Measurements from ENCODE around the gene ANKLE1.
A peak's percentile ranks its signal among the peaks of the same experiment; 100 is the strongest.

Gene ANKLE1

DNA sequence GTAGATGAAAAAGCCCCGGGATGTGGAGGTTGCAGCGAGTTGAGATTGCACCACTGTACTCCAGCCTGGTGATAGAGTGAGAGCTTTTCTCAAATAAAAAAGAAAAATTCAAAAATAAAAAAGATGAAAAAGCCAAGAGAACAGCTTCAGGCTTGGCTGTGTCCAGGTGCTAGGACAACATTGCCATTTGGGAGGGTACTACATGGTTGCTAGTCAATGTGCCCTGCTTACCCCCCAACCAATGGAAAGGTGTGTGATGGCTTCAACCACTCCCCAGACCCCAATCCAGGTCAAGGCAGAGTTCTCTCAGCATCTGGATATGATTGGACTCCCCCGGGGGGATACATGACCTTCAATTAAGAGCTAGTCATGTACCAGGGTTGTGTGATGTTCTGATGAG, 2.3 kb upstream of the ANKLE1 start (continued):
- TF ChIP-seq, protein P1, sequence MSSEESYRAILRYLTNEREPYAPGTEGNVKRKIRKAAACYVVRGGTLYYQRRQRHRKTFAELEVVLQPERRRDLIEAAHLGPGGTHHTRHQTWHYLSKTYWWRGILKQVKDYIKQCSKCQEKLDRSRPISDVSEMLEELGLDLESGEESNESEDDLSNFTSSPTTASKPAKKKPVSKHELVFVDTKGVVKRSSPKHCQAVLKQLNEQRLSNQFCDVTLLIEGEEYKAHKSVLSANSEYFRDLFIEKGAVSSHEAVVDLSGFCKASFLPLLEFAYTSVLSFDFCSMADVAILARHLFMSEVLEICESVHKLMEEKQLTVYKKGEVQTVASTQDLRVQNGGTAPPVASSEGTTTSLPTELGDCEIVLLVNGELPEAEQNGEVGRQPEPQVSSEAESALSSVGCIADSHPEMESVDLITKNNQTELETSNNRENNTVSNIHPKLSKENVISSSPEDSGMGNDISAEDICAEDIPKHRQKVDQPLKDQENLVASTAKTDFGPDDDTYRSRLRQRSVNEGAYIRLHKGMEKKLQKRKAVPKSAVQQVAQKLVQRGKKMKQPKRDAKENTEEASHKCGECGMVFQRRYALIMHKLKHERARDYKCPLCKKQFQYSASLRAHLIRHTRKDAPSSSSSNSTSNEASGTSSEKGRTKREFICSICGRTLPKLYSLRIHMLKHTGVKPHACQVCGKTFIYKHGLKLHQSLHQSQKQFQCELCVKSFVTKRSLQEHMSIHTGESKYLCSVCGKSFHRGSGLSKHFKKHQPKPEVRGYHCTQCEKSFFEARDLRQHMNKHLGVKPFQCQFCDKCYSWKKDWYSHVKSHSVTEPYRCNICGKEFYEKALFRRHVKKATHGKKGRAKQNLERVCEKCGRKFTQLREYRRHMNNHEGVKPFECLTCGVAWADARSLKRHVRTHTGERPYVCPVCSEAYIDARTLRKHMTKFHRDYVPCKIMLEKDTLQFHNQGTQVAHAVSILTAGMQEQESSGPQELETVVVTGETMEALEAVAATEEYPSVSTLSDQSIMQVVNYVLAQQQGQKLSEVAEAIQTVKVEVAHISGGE (tag by site-specific recombination; conservative IDR thresholded peaks at IDR 0.05; ENCODE audit: low read depth), result no peak
- TF ChIP-seq, protein P2, sequence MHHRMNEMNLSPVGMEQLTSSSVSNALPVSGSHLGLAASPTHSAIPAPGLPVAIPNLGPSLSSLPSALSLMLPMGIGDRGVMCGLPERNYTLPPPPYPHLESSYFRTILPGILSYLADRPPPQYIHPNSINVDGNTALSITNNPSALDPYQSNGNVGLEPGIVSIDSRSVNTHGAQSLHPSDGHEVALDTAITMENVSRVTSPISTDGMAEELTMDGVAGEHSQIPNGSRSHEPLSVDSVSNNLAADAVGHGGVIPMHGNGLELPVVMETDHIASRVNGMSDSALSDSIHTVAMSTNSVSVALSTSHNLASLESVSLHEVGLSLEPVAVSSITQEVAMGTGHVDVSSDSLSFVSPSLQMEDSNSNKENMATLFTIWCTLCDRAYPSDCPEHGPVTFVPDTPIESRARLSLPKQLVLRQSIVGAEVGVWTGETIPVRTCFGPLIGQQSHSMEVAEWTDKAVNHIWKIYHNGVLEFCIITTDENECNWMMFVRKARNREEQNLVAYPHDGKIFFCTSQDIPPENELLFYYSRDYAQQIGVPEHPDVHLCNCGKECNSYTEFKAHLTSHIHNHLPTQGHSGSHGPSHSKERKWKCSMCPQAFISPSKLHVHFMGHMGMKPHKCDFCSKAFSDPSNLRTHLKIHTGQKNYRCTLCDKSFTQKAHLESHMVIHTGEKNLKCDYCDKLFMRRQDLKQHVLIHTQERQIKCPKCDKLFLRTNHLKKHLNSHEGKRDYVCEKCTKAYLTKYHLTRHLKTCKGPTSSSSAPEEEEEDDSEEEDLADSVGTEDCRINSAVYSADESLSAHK (tag by site-specific recombination; IDR thresholded peaks at IDR 0.05), result no peak

DNA sequence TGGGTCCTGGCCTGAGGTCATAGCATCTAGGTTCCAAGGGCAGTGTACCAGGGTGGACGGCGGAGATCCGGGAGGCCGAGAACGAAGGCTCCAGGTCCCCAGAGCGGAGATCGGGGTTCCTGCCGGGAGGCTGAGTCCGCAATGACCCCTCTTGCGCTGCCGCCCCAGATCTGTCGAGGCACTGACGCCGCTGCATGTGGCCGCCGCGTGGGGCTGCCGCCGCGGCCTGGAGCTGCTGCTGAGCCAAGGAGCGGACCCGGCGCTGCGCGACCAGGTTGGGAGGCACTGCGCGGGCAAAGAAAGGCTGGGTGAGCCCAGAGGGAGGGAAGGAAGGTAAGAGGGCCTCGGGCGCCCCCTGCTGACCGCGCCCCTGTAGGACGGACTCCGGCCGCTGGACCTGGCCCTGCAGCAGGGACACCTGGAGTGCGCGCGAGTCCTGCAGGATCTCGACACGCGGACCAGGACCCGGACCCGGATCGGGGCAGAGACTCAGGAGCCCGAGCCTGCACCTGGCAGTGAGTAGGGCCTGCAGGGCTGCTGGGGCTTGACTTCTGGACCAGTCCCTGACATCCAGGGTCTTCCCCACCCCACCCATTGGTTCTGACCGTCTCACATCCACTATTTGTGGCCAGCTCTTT, 906 bp downstream of the ANKLE1 start:
- no peak overlapping the region for H3K4me3 ChIP-seq (ENCODE audit: low read depth, low read length)
- POLR2A ChIA-PET, result interaction anchor here (1.0 kb wide), 1 partner anchor 16 kb away, joined by 3 read pairs; the partner anchor contains the start of gene BABAM1
- H3K4me1 ChIP-seq (ENCODE audit: control insufficient read depth, insufficient read depth, low read length), result no peaks in the 10 kb centered on the region
- no peak overlapping the region for H3K27ac ChIP-seq (ENCODE audit: extremely low read depth, low read depth, low read length)
- peaks cover 0 to 9% of the 10 kb centered on the region in 2 experiments; a peak in 2 of 3 replicates for H3K36me3 ChIP-seq (ENCODE audit: control insufficient read depth in 2 of 2, insufficient read depth in 1 of 2, low read length in 2 of 2)
- no peaks in the 10 kb centered on the region for H3K9me3 ChIP-seq (ENCODE audit: control insufficient read depth, insufficient read depth, low read depth, low read length)
- CTCF ChIA-PET, result interaction anchor here (0.5 to 4.1 kb wide), 28 partner anchors 9 to 1202 kb away, joined by 3 to 37 read pairs (median 3); partner anchors contain the start of genes ABHD8, BABAM1, HAUS8 and MRPL34
- TF ChIP-seq ZNF792 (tag by site-specific recombination; IDR thresholded peaks at IDR 0.05), result no peak
- no peak for TF ChIP-seq ZNF707 (tag by site-specific recombination; IDR thresholded peaks at IDR 0.05)
- TF ChIP-seq, protein P3, sequence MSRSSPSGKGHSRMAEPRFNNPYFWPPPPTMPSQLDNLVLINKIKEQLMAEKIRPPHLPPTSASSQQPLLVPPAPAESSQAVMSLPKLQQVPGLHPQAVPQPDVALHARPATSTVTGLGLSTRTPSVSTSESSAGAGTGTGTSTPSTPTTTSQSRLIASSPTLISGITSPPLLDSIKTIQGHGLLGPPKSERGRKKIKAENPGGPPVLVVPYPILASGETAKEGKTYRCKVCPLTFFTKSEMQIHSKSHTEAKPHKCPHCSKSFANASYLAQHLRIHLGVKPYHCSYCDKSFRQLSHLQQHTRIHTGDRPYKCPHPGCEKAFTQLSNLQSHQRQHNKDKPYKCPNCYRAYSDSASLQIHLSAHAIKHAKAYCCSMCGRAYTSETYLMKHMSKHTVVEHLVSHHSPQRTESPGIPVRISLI (tag by site-specific recombination; IDR thresholded peaks at IDR 0.05), result no peak
- no peak for TF ChIP-seq ZNF157 (tag by site-specific recombination; IDR thresholded peaks at IDR 0.05)
- no peak for TF ChIP-seq ZNF302 (tag by site-specific recombination; IDR thresholded peaks at IDR 0.05; ENCODE audit: low read depth)
- no peak for TF ChIP-seq ZNF623 (tag by site-specific recombination; IDR thresholded peaks at IDR 0.05)
- TF ChIP-seq TCF7L2 (IDR thresholded peaks at IDR 0.05; ENCODE audit: borderline replicate concordance, low read depth, low read length), result no peak
- no peak for TF ChIP-seq ZNF670 (tag by site-specific recombination; IDR thresholded peaks at IDR 0.05; ENCODE audit: low read depth)
- no peak for TF ChIP-seq ZNF843 (tag by site-specific recombination; IDR thresholded peaks at IDR 0.05)
- TF ChIP-seq ZNF473 (tag by site-specific recombination; IDR thresholded peaks at IDR 0.05), result no peak
- no peak for TF ChIP-seq KLF9 (tag by site-specific recombination; IDR thresholded peaks at IDR 0.05; ENCODE audit: low read depth)
- TF ChIP-seq ZNF133 (tag by site-specific recombination; IDR thresholded peaks at IDR 0.05), result no peak
- TF ChIP-seq ZNF223 (tag by site-specific recombination; IDR thresholded peaks at IDR 0.05), result no peak
- TF ChIP-seq REPIN1 (tag by site-specific recombination; IDR thresholded peaks at IDR 0.05; ENCODE audit: low read depth), result no peak
- no peak; the same call in 1 of the 2 replicates for TF ChIP-seq ZBTB7A (tag by site-specific recombination; IDR thresholded peaks at IDR 0.05; ENCODE audit: low read depth)
- peak; percentile 63; the same call in 1 of the 2 replicates for TF ChIP-seq ZEB2 (tag by site-specific recombination; IDR thresholded peaks at IDR 0.05)
- peak; percentile 85 for TF ChIP-seq ZBTB8A (tag by site-specific recombination; IDR thresholded peaks at IDR 0.05)
- TF ChIP-seq ZNF366 (tag by site-specific recombination; conservative IDR thresholded peaks at IDR 0.05), result peak; percentile 89
- peak; percentile 69; the same call in 1 of the 2 replicates for TF ChIP-seq ZFP37 (tag by site-specific recombination; IDR thresholded peaks at IDR 0.05)
- TF ChIP-seq GLI2 (tag by site-specific recombination; IDR thresholded peaks at IDR 0.05; ENCODE audit: borderline replicate concordance, low read depth), result no peak
- TF ChIP-seq YY1 (tag by site-specific recombination; IDR thresholded peaks at IDR 0.05), result no peak
- peak; percentile 62 for TF ChIP-seq ZSCAN30 (tag by site-specific recombination; IDR thresholded peaks at IDR 0.05)
- no peak; the same call in 1 of the 2 replicates for TF ChIP-seq ZNF610 (tag by site-specific recombination; IDR thresholded peaks at IDR 0.05; ENCODE audit: borderline replicate concordance)
- peak; percentile 90 for TF ChIP-seq ZBTB17 (tag by site-specific recombination; IDR thresholded peaks at IDR 0.05)
- TF ChIP-seq ZNF701 (tag by site-specific recombination; IDR thresholded peaks at IDR 0.05), result no peak
- TF ChIP-seq ZNF292 (tag by site-specific recombination; IDR thresholded peaks at IDR 0.05; ENCODE audit: borderline replicate concordance, low read depth), result no peak
- no peak for TF ChIP-seq ZNF571 (tag by site-specific recombination; IDR thresholded peaks at IDR 0.05)
- TF ChIP-seq, protein P4, sequence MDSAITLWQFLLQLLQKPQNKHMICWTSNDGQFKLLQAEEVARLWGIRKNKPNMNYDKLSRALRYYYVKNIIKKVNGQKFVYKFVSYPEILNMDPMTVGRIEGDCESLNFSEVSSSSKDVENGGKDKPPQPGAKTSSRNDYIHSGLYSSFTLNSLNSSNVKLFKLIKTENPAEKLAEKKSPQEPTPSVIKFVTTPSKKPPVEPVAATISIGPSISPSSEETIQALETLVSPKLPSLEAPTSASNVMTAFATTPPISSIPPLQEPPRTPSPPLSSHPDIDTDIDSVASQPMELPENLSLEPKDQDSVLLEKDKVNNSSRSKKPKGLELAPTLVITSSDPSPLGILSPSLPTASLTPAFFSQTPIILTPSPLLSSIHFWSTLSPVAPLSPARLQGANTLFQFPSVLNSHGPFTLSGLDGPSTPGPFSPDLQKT (IDR thresholded peaks at IDR 0.05; ENCODE audit: borderline replicate concordance, low read depth, low read length), result no peak

All from HEK293 (cell line).